ENCODE measurements around the gene AKT1S1.

DNA sequence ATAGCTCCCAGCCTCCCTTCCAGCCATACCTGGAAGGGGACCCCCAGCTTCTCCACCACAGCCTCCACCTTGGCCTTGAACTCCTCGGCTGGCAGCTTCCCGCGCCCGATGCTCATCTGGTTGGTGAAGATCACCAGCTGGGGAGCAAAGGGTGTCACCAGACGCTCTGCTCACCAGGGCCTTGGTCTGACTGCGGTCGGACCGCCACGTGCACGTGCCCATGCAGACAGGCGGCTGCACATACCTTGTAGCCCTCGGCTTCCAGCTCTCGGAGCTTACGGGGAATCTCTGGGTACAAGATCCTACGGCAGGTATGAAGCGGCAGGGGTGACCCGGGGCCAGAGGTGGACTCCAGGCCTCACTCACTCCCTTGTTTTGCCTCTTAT, 13.2 kb downstream of the AKT1S1 start:
- TF ChIP-seq, protein P1, sequence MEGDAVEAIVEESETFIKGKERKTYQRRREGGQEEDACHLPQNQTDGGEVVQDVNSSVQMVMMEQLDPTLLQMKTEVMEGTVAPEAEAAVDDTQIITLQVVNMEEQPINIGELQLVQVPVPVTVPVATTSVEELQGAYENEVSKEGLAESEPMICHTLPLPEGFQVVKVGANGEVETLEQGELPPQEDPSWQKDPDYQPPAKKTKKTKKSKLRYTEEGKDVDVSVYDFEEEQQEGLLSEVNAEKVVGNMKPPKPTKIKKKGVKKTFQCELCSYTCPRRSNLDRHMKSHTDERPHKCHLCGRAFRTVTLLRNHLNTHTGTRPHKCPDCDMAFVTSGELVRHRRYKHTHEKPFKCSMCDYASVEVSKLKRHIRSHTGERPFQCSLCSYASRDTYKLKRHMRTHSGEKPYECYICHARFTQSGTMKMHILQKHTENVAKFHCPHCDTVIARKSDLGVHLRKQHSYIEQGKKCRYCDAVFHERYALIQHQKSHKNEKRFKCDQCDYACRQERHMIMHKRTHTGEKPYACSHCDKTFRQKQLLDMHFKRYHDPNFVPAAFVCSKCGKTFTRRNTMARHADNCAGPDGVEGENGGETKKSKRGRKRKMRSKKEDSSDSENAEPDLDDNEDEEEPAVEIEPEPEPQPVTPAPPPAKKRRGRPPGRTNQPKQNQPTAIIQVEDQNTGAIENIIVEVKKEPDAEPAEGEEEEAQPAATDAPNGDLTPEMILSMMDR (conservative IDR thresholded peaks at IDR 0.05; ENCODE audit: low read length) = no peak
- no peak for TF ChIP-seq EZH2phosphoT487 (IDR thresholded peaks at IDR 0.05; ENCODE audit: borderline replicate concordance, low read depth, low read length)
